Measurements from ENCODE around the gene CDC25A.

DNA sequence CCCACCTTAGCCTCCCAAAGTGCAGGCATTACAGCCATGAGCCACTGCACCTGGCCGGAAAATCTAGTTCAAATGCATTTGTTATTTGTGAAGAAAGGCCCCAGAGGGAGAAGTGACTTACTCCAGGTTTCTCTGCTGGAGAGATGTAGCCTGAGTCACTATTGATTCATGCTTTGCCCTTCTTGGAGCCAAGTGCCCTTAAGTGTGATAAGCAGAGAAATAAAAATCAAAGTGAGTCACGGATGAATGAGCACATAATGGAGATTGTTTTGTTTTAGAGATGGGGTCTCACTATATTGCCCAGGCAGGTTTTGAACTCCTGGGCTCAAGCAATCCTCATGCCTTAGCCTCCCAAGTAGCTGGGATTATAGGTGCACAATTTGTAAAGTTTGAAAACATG is 33.1 kb downstream of the CDC25A start:
- TF ChIP-seq CTCF (IDR thresholded peaks at IDR 0.05) (no peak), EZH2phosphoT487 (IDR thresholded peaks at IDR 0.05) (no peak)

All from neural progenitor cell (in vitro differentiated cells).